Endothelial cell of umbilical vein (primary cell): Measurements from ENCODE around the gene GNAL. TPM values are rescaled to one million over a fixed set of nuclear protein-coding genes. Genes with fewer than 3 reads are reported as not detected.

Experiments used
- BruUV-seq: library from RNA; stranded (reverse); fragments of 400-500 nt; replicated peaks from 2 replicates; lab custom pipeline; 2021; lab: Mats Ljungman, UMichigan
- CTCF ChIA-PET: fragments of 300-600, 350-600 bp; sonication (Branson Sonifier 250); formaldehyde crosslinking; loops from one replicate; lab custom pipeline; 2021; ENCODE audit warnings: antibody characterized with exemption, inconsistent platforms; lab: Charles Lee
- POLR2A ChIA-PET: fragments of 300-600, 350-600 bp; sonication (Branson Sonifier 250); formaldehyde crosslinking; loops from one replicate; lab custom pipeline; 2021; ENCODE audit warnings: antibody characterized with exemption, inconsistent platforms; lab: Charles Lee
- DNase-seq: peaks from one replicate; pipeline ENCODE4 v3.0.0-alpha.2; 2011; ENCODE audit warnings: low read depth, low spot score
- FAIRE-seq: peaks from 2 replicates; lab custom pipeline; 2011; peaks lifted over from hg19 to GRCh38; lab: Jason Lieb, UNC
- H2AFZ ChIP-seq: 2 replicates; pipeline ENCODE4 v1.6.0; 2012; ENCODE audit warnings: low read depth, low read length, control low read depth, inconsistent platforms
- H3K27ac ChIP-seq: 2 replicates; pipeline ENCODE4 v1.5.1; 2011; ENCODE audit warnings: low read depth, mild to moderate bottlenecking, control low read depth, low read length, moderate library complexity; ENCODE audit not compliant: insufficient read depth
- H3K27me3 ChIP-seq, 2 experiments: 2 replicates each; pipeline versions ENCODE4 v1.6.0 to v1.6.1; 2011; ENCODE audit warnings: low read length in 2 of 2, mixed read lengths in 1 of 2; ENCODE audit not compliant: control insufficient read depth in 2 of 2, insufficient read depth in 2 of 2
- H3K36me3 ChIP-seq, 2 experiments: 2 replicates in 1 of 2; 3 replicates in 1 of 2; pipeline ENCODE4 v1.5.1; 2011; ENCODE audit warnings: low read length in 2 of 2, mild to moderate bottlenecking in 1 of 2, moderate library complexity in 1 of 2; ENCODE audit not compliant: control insufficient read depth in 2 of 2, insufficient read depth in 2 of 2; ENCODE audit errors: extremely low read depth in 1 of 2
- H3K4me1 ChIP-seq: 3 replicates; pipeline ENCODE4 v1.5.1; 2011; ENCODE audit warnings: mild to moderate bottlenecking, low read length; ENCODE audit not compliant: control insufficient read depth, insufficient read depth; ENCODE audit errors: extremely low read depth
- H3K4me2 ChIP-seq: 2 replicates; pipeline ENCODE4 v1.6.1; 2011; ENCODE audit warnings: low read length, control low read depth, mixed read lengths; ENCODE audit not compliant: insufficient read depth
- H3K4me3 ChIP-seq, 3 experiments: fragments of 200-600 bp in 1 of 3; sonication (generic), shearing (Covaris generic) in 1 of 3; replicated peaks in 1 of 3; 2 replicates each; pipeline ENCODE4 v1.5.1; 2011 to 2016; ENCODE audit warnings: control low read depth in 3 of 3, low read length in 3 of 3, mild to moderate bottlenecking in 2 of 3, inconsistent platforms in 1 of 3, low read depth in 1 of 3, moderate library complexity in 1 of 3; ENCODE audit not compliant: insufficient read depth in 1 of 3
- H3K79me2 ChIP-seq: 2 replicates; pipeline ENCODE4 v1.6.0; 2012; ENCODE audit warnings: low read length, inconsistent platforms; ENCODE audit not compliant: control insufficient read depth, insufficient read depth
- H3K9ac ChIP-seq: replicated peaks from 2 replicates; pipeline ENCODE3; 2011; ENCODE audit warnings: low read length, control low read depth; ENCODE audit not compliant: insufficient read depth; ENCODE audit errors: extremely low read depth
- H3K9me1 ChIP-seq: replicated peaks from 3 replicates; pipeline ENCODE4 v1.6.0; 2011; ENCODE audit warnings: mild to moderate bottlenecking, low read length; ENCODE audit not compliant: control insufficient read depth, insufficient read depth; ENCODE audit errors: extremely low read depth
- H3K9me3 ChIP-seq: replicated peaks from 2 replicates; pipeline ENCODE4 v1.5.1; 2012; ENCODE audit warnings: low read length, inconsistent platforms; ENCODE audit not compliant: control insufficient read depth, insufficient read depth
- H4K20me1 ChIP-seq: replicated peaks from 2 replicates; pipeline ENCODE3; 2011; ENCODE audit warnings: mild to moderate bottlenecking, low read length; ENCODE audit not compliant: control insufficient read depth, insufficient read depth; ENCODE audit errors: extremely low read depth
- EZH2 ChIP-seq: IDR thresholded peaks from 2 replicates; pipeline ENCODE4 v1.6.1; 2012; ENCODE audit warnings: borderline replicate concordance, low read depth, mild to moderate bottlenecking, moderate library complexity, low read length, inconsistent platforms; ENCODE audit not compliant: severe bottlenecking
- FOS ChIP-seq: IDR thresholded peaks from 2 replicates; pipeline ENCODE4 v1.6.1; 2011; ENCODE audit warnings: mild to moderate bottlenecking, low read length, moderate library complexity, borderline replicate concordance; ENCODE audit not compliant: insufficient read depth
- GATA2 ChIP-seq: IDR thresholded peaks from 2 replicates; pipeline ENCODE4 v1.7.0; 2011; ENCODE audit warnings: low read depth, mild to moderate bottlenecking, moderate library complexity, mixed read lengths, low read length; ENCODE audit not compliant: insufficient read length, insufficient read depth
- JUN ChIP-seq: IDR thresholded peaks from 2 replicates; pipeline ENCODE4 v1.6.1; 2011; ENCODE audit warnings: borderline replicate concordance, low read depth; ENCODE audit not compliant: insufficient read length, insufficient read depth
- MYC ChIP-seq: IDR thresholded peaks from one replicate; pipeline ENCODE4 v1.6.1; 2011; ENCODE audit warnings: mild to moderate bottlenecking, low read depth, low read length
- dilution Hi-C: fragments of 300-500 bp; cut with MboI; formaldehyde crosslinking; loops from one replicate; pipeline ENCODE4 v1.15.0; 2019; ENCODE audit warnings: low sequenced_read_pairs; ENCODE audit not compliant: extremely low pct_ligation_motif_present
- intact Hi-C: fragments of 100-400 bp; cut with micrococcal nuclease; formaldehyde crosslinking; loops from one replicate; pipeline ENCODE4 v1.10.0; 2022
- polyA plus RNA-seq, 4 experiments: library from polyadenylated mRNA; depleted of rRNA in 3 of 4; stranded (reverse) in 3 of 4; unstranded in 1 of 4; fragments of >200 nt; gene quantifications; 2 replicates each; pipeline versions ENCODE4 v1.2.1 to v1.2.3, GENCODE V29; 2011 to 2012; ENCODE audit warnings: missing spikeins in 1 of 4
- total RNA-seq: library from RNA; stranded (reverse); gene quantifications from 2 replicates; pipeline ENCODE4 v1.2.3, GENCODE V29; 2021

GNAL gene
- total and polyA plus RNA-seq, 2 donors (not counting 3 experiments of a cell fraction or from before 2014, with no cell fraction given), result 0.07 to 0.73 TPM

DNA sequence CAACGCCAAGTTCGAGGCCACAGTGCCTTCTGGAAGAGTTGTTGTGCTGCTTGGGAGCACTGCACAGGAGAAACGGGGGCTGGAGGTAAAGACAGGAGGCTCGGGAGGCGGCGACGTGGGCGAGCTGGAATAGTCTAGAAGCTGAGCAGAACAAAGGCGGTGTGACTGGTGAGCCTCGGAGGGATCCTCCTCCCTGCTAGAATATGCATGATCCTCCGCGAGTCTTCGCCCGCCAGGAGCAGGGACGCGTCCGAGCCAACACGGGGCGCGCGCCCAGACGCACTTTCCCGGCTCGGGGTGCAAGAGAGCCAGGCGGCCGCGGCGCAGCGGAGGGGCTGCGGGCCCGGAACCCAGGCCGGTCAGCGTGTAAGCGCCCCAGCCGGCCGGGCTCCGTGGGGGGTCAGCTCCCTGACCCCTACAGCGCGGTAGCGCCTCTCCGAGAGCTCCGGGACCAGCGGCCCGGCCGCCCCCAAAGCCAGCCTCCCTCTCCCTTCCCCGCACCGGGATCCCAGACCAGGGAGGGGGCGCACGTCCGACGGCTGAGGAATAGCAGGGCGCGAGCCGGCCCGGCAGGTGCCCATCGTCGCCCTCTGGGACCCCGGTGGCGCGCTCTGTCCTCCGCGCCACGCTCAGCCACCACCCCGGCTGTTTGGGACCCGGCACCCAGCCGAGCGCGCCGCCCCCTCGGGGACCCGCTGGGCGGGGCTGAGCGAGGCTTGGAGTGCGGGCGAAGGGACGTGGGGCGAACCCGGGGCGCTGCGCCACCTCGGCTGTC lies 62.5 kb downstream of the GNAL start:
- Histone ChIP-seq H2AFZ (no peak overlapping the region), H3K4me1 (no peaks in the 10 kb centered on the region), H3K27me3 (peaks cover 12 to 35% of the 10 kb centered on the region in 2 experiments), H3K9ac (no peak overlapping the region), H3K36me3 (no peaks in the 10 kb centered on the region), H4K20me1 (no peaks in the 10 kb centered on the region), H3K27ac (no peak overlapping the region), H3K9me3 (no peaks in the 10 kb centered on the region), H3K4me2 (no peak overlapping the region), H3K79me2 (no peaks in the 10 kb centered on the region), H3K4me3 (no peak overlapping the region), H3K9me1 (no peaks in the 10 kb centered on the region)
- dilution Hi-C loops, result no loop called here
- DNase-seq, result no peak
- ChIA-PET POLR2A (no interaction called here), CTCF (no interaction called here)
- TF ChIP-seq GATA2 (no peak), JUN (no peak), MYC (no peak), FOS (no peak), EZH2 (no peak)
- FAIRE-seq, result no peak
- no TSS peak for BruUV-seq
- intact Hi-C loops, result no loop called here
